IMR-90 (cell line): Measurements from ENCODE around the gene RNPEPL1.

Experiments
- BHLHE40 ChIP-seq: fragments of 150-350 bp; IDR thresholded peaks from 2 replicates; pipeline ENCODE4 v1.6.1; 2016; ENCODE audit warnings: mild to moderate bottlenecking, low read depth, low read length
- CEBPB ChIP-seq: IDR thresholded peaks from 2 replicates; pipeline ENCODE4 v1.6.1; 2012; ENCODE audit warnings: low read depth, low read length, improper control_type of control experiment
- MXI1 ChIP-seq: IDR thresholded peaks from 2 replicates; pipeline ENCODE4 v1.6.1; 2012; ENCODE audit warnings: low read depth, mild to moderate bottlenecking, low read length, moderate library complexity, borderline replicate concordance
- POLR2A ChIP-seq: IDR thresholded peaks from 2 replicates; pipeline ENCODE4 v1.6.1; 2012; ENCODE audit warnings: mild to moderate bottlenecking, low read depth, low read length
- RAD21 ChIP-seq: IDR thresholded peaks from 2 replicates; pipeline ENCODE4 v1.6.1; 2012; ENCODE audit warnings: low read length, improper control_type of control experiment
- SMC3 ChIP-seq: fragments of 150-350 bp; IDR thresholded peaks from 2 replicates; pipeline ENCODE4 v1.6.1; 2016; ENCODE audit warnings: low read depth, mild to moderate bottlenecking, antibody characterized with exemption, low read length, moderate library complexity
- USF2 ChIP-seq: fragments of 150-350 bp; IDR thresholded peaks from 2 replicates; pipeline ENCODE4 v1.6.1; 2017; ENCODE audit warnings: mild to moderate bottlenecking, antibody characterized with exemption, low read length, low read depth
- TF ChIP-seq, protein P1 (sequence below): conservative IDR thresholded peaks from 2 replicates; pipeline ENCODE4 v1.5.1; 2012; ENCODE audit warnings: mild to moderate bottlenecking, low read depth, low read length, improper control_type of control experiment

DNA sequence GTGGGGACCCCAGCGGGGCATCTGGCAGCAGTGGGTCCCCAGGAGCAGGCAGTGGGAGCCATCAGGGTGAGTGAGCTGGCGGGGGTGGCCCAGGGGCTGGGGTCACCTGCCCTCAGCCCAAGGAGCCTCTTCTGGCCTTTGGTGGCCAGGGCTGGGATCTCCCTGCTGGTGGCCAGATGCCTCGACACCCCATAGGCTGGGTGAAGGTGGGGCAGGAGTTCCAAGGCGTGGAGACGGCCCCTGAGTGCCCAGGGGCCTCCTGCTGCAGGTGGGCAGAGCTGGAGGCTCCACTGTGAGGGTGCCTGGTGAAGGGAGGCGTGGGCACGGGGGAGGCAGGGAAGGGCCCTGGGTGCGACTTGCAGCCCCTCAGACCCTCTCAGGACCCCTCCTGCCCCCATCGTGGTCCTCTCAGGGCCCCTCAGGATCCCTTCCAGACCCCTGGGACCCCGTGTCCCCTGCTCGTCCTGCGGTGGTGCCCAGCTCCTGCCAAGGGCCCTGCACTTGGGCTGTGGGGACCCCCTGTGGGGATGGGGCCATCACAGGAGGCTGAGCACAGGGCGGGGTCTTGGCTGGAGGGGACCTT lies 52.0 kb downstream of the RNPEPL1 start:
- TF ChIP-seq, protein P1, sequence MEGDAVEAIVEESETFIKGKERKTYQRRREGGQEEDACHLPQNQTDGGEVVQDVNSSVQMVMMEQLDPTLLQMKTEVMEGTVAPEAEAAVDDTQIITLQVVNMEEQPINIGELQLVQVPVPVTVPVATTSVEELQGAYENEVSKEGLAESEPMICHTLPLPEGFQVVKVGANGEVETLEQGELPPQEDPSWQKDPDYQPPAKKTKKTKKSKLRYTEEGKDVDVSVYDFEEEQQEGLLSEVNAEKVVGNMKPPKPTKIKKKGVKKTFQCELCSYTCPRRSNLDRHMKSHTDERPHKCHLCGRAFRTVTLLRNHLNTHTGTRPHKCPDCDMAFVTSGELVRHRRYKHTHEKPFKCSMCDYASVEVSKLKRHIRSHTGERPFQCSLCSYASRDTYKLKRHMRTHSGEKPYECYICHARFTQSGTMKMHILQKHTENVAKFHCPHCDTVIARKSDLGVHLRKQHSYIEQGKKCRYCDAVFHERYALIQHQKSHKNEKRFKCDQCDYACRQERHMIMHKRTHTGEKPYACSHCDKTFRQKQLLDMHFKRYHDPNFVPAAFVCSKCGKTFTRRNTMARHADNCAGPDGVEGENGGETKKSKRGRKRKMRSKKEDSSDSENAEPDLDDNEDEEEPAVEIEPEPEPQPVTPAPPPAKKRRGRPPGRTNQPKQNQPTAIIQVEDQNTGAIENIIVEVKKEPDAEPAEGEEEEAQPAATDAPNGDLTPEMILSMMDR, result no peak
- TF ChIP-seq BHLHE40, result no peak
- no peak for TF ChIP-seq CEBPB
- no peak for TF ChIP-seq POLR2A
- TF ChIP-seq SMC3, result no peak
- TF ChIP-seq RAD21, result no peak
- no peak for TF ChIP-seq MXI1
- TF ChIP-seq USF2, result no peak
